Glutamatergic neuron (in vitro differentiated cells): ENCODE measurements around the gene PDE1C. TPM values are rescaled to one million over a fixed set of nuclear protein-coding genes. Genes with fewer than 3 reads are reported as not detected.

Experiments
- DNase-seq: peaks from one replicate; pipeline ENCODE4 v3.0.0; 2022
- H3K27ac Mint-ChIP-seq: one replicate; pipeline ENCODE4 v1.8.0; 2020; ENCODE audit warnings: mild to moderate bottlenecking, mixed read lengths, inconsistent platforms; ENCODE audit not compliant: unreplicated experiment
- H3K27me3 Mint-ChIP-seq: one replicate; pipeline ENCODE4 v1.8.0; 2020; ENCODE audit warnings: mild to moderate bottlenecking, moderate library complexity, mixed read lengths, inconsistent platforms; ENCODE audit not compliant: unreplicated experiment
- H3K36me3 Mint-ChIP-seq: one replicate; pipeline ENCODE4 v1.8.0; 2020; ENCODE audit warnings: mild to moderate bottlenecking, mixed read lengths, inconsistent platforms; ENCODE audit not compliant: unreplicated experiment
- H3K4me1 Mint-ChIP-seq: one replicate; pipeline ENCODE4 v1.8.0; 2020; ENCODE audit warnings: mild to moderate bottlenecking, low read depth, mixed read lengths, inconsistent platforms; ENCODE audit not compliant: unreplicated experiment
- H3K4me3 Mint-ChIP-seq: one replicate; pipeline ENCODE4 v1.8.0; 2020; ENCODE audit warnings: mild to moderate bottlenecking, mixed read lengths, inconsistent platforms; ENCODE audit not compliant: unreplicated experiment
- H3K9me3 Mint-ChIP-seq: one replicate; pipeline ENCODE4 v1.8.0; 2020; ENCODE audit warnings: mild to moderate bottlenecking, moderate library complexity, mixed read lengths, inconsistent platforms; ENCODE audit not compliant: unreplicated experiment
- CTCF ChIP-seq: fragments of 200-600 bp; sonication (generic); IDR thresholded peaks from one replicate; pipeline ENCODE4 v1.5.0; 2021; ENCODE audit not compliant: partially characterized antibody, unreplicated experiment
- total RNA-seq: library from RNA; stranded (reverse); fragmentation: NEBNext Ultra II Directional; extraction: Animal tissue kit (Norgen Biotek cat#: 25700); gene quantifications from one replicate; pipeline ENCODE4 v1.2.1, GENCODE V29; 2021; ENCODE audit not compliant: unreplicated experiment

Gene PDE1C
- total RNA-seq, 1 donor from 2014 or later: 3.3 TPM

GRCh38 chr7:32032211-32032610 is 38.0 kb downstream of the PDE1C start:
- no peak for DNase-seq
- no peaks in the 10 kb centered on the region for H3K4me1 Mint-ChIP-seq
- TF ChIP-seq CTCF: no peak
- H3K36me3 Mint-ChIP-seq: peaks cover 6% of the 10 kb centered on the region
- no peak overlapping the region for H3K27ac Mint-ChIP-seq
- peaks cover 7% of the 10 kb centered on the region for H3K9me3 Mint-ChIP-seq
- H3K4me3 Mint-ChIP-seq: no peak overlapping the region
- no peaks in the 10 kb centered on the region for H3K27me3 Mint-ChIP-seq

GRCh38 chr7:32030904-32031692 is 39.1 kb downstream of the PDE1C start:
- peaks cover 7% of the 10 kb centered on the region for H3K9me3 Mint-ChIP-seq
- no peak for DNase-seq
- TF ChIP-seq CTCF: no peak
- H3K4me1 Mint-ChIP-seq: no peaks in the 10 kb centered on the region
- peaks cover 6% of the 10 kb centered on the region for H3K36me3 Mint-ChIP-seq
- no peak overlapping the region for H3K4me3 Mint-ChIP-seq
- H3K27ac Mint-ChIP-seq: no peak overlapping the region
- H3K27me3 Mint-ChIP-seq: no peaks in the 10 kb centered on the region

- Mint-ChIP-seq H3K9me3 (peaks cover 2% of the 10 kb centered on the region), H3K4me1 (peaks cover 11% of the 10 kb centered on the region), H3K4me3 (no peak overlapping the region), H3K36me3 (peaks cover 5% of the 10 kb centered on the region), H3K27me3 (peaks cover 2% of the 10 kb centered on the region), H3K27ac (no peak overlapping the region)
- no peak for TF ChIP-seq CTCF
- no peak for DNase-seq
These were observed 44.2 kb downstream of the PDE1C start for GRCh38 chr7:32026083-32026425.

- Mint-ChIP-seq H3K4me1 (peaks cover 11% of the 10 kb centered on the region), H3K9me3 (peaks cover 2% of the 10 kb centered on the region), H3K27ac (peak overlapping the region; percentile 8), H3K36me3 (peaks cover 5% of the 10 kb centered on the region), H3K4me3 (no peak overlapping the region), H3K27me3 (peaks cover 2% of the 10 kb centered on the region)
- TF ChIP-seq CTCF: no peak
- DNase-seq: no peak
These were observed 44.7 kb downstream of the PDE1C start for GRCh38 chr7:32025381-32026082.

GRCh38 chr7:32023376-32023775 is 46.8 kb downstream of the PDE1C start:
- Mint-ChIP-seq H3K4me3 (no peak overlapping the region), H3K27ac (no peak overlapping the region), H3K27me3 (peaks cover 2% of the 10 kb centered on the region), H3K4me1 (peaks cover 11% of the 10 kb centered on the region), H3K36me3 (peaks cover 5% of the 10 kb centered on the region), H3K9me3 (no peaks in the 10 kb centered on the region)
- no peak for DNase-seq
- TF ChIP-seq CTCF: no peak
